HEK293 (cell line): ENCODE measurements around the gene KMT2A.
A peak's percentile ranks its signal among the peaks of the same experiment; 100 is the strongest.

Experiments used
- CTCF ChIA-PET: fragments of 350-600 bp; formaldehyde crosslinking; extraction: SDS; loops from one replicate; lab custom pipeline; 2021; ENCODE audit warnings: antibody characterized with exemption; lab: Yijun Ruan, JAX
- POLR2A ChIA-PET: fragments of 300-600 bp; formaldehyde crosslinking; extraction: SDS; loops from one replicate; lab custom pipeline; 2020; ENCODE audit warnings: antibody characterized with exemption, inconsistent platforms; lab: Yijun Ruan, JAX
- H3K27ac ChIP-seq: fragments of 200-500 bp; sonication (Bioruptor generic); 2 replicates; pipeline ENCODE4 v1.5.1; 2014; ENCODE audit warnings: low read depth, low read length, control low read depth, inconsistent platforms; ENCODE audit errors: extremely low read depth
- H3K36me3 ChIP-seq, 2 experiments: fragments of 200-500 bp in 1 of 2; sonication (Bioruptor generic) in 1 of 2; 1 replicate in 1 of 2; 2 replicates in 1 of 2; pipeline ENCODE4 v1.5.1; 2014 to 2017; ENCODE audit warnings: inconsistent platforms in 2 of 2, low read length in 2 of 2; ENCODE audit not compliant: control insufficient read depth in 2 of 2, insufficient read depth in 1 of 2
- H3K4me1 ChIP-seq: fragments of 200-500 bp; sonication (Bioruptor generic); 2 replicates; pipeline ENCODE4 v1.5.1; 2014; ENCODE audit warnings: mild to moderate bottlenecking, low read length, inconsistent platforms; ENCODE audit not compliant: control insufficient read depth, insufficient read depth
- H3K4me3 ChIP-seq: 2 replicates; pipeline ENCODE4 v1.5.1; 2011; ENCODE audit warnings: low read depth, mild to moderate bottlenecking, control low read depth, low read length, moderate library complexity
- H3K9me3 ChIP-seq: fragments of 200-500 bp; sonication (Bioruptor generic); 2 replicates; pipeline ENCODE4 v1.5.1; 2014; ENCODE audit warnings: low read depth, low read length, inconsistent platforms; ENCODE audit not compliant: control insufficient read depth, insufficient read depth
- BCL11B ChIP-seq: fragments of 450-650 bp; formaldehyde crosslinking; IDR thresholded peaks from 2 replicates; pipeline ENCODE4 v1.5.1; 2016; ENCODE audit warnings: low read depth, missing biosample characterization, missing genetic modification characterization
- GLIS1 ChIP-seq: fragments of 450-650 bp; formaldehyde crosslinking; IDR thresholded peaks from 2 replicates; pipeline ENCODE4 v1.5.1; 2016; ENCODE audit warnings: missing biosample characterization, missing genetic modification characterization
- SALL2 ChIP-seq: fragments of 450-650 bp; formaldehyde crosslinking; IDR thresholded peaks from 2 replicates; pipeline ENCODE4 v1.5.0; 2017; ENCODE audit warnings: missing biosample characterization, mild to moderate bottlenecking, missing genetic modification characterization, borderline replicate concordance
- YY1 ChIP-seq: fragments of 450-650 bp; formaldehyde crosslinking; IDR thresholded peaks from 2 replicates; pipeline ENCODE4 v1.5.1; 2018; ENCODE audit warnings: missing biosample characterization, missing genetic modification characterization
- ZBTB44 ChIP-seq: fragments of 450-650 bp; IDR thresholded peaks from 2 replicates; pipeline ENCODE4 v1.5.1; 2018; ENCODE audit warnings: missing biosample characterization, mild to moderate bottlenecking, missing genetic modification characterization
- ZEB2 ChIP-seq: fragments of 450-650 bp; formaldehyde crosslinking; IDR thresholded peaks from 2 replicates; pipeline ENCODE4 v1.5.1; 2016; ENCODE audit warnings: missing biosample characterization, missing genetic modification characterization
- ZNF114 ChIP-seq: fragments of 450-650 bp; formaldehyde crosslinking; IDR thresholded peaks from 2 replicates; pipeline ENCODE4 v1.5.0; 2017; ENCODE audit warnings: missing biosample characterization, missing genetic modification characterization
- ZNF202 ChIP-seq: fragments of 450-650 bp; formaldehyde crosslinking; IDR thresholded peaks from 2 replicates; pipeline ENCODE4 v1.5.1; 2016; ENCODE audit warnings: missing biosample characterization, missing genetic modification characterization, borderline replicate concordance
- ZNF223 ChIP-seq: fragments of 450-650 bp; formaldehyde crosslinking; IDR thresholded peaks from 2 replicates; pipeline ENCODE4 v1.5.1; 2016; ENCODE audit warnings: missing biosample characterization, missing genetic modification characterization
- ZNF302 ChIP-seq: fragments of 450-650 bp; formaldehyde crosslinking; IDR thresholded peaks from 2 replicates; pipeline ENCODE4 v1.5.1; 2016; ENCODE audit warnings: missing biosample characterization, missing genetic modification characterization, low read depth
- ZNF362 ChIP-seq: fragments of 450-650 bp; formaldehyde crosslinking; IDR thresholded peaks from 2 replicates; pipeline ENCODE4 v1.5.1; 2016; ENCODE audit warnings: missing biosample characterization, missing genetic modification characterization
- ZNF394 ChIP-seq: fragments of 450-650 bp; formaldehyde crosslinking; IDR thresholded peaks from 2 replicates; pipeline ENCODE4 v1.5.1; 2016; ENCODE audit warnings: missing biosample characterization, missing genetic modification characterization, mild to moderate bottlenecking, moderate library complexity, borderline replicate concordance
- ZNF423 ChIP-seq: fragments of 450-650 bp; formaldehyde crosslinking; IDR thresholded peaks from 2 replicates; pipeline ENCODE4 v1.5.1; 2016; ENCODE audit warnings: missing biosample characterization, missing genetic modification characterization
- ZNF488 ChIP-seq: fragments of 450-650 bp; formaldehyde crosslinking; IDR thresholded peaks from 2 replicates; pipeline ENCODE4 v1.5.1; 2016; ENCODE audit warnings: missing biosample characterization, missing genetic modification characterization
- ZNF510 ChIP-seq: fragments of 450-650 bp; formaldehyde crosslinking; IDR thresholded peaks from 2 replicates; pipeline ENCODE4 v1.5.1; 2018; ENCODE audit warnings: mild to moderate bottlenecking, missing genetic modification characterization, missing biosample characterization; ENCODE audit not compliant: insufficient replicate concordance
- ZNF555 ChIP-seq: fragments of 450-650 bp; formaldehyde crosslinking; conservative IDR thresholded peaks from 2 replicates; pipeline ENCODE4 v1.5.1; 2017; ENCODE audit warnings: missing biosample characterization, mild to moderate bottlenecking, missing genetic modification characterization, inconsistent platforms
- ZNF561 ChIP-seq: fragments of 450-650 bp; IDR thresholded peaks from 2 replicates; pipeline ENCODE4 v1.5.1; 2018; ENCODE audit warnings: missing biosample characterization, missing genetic modification characterization, borderline replicate concordance
- ZNF777 ChIP-seq: fragments of 450-650 bp; formaldehyde crosslinking; IDR thresholded peaks from 2 replicates; pipeline ENCODE4 v1.5.1; 2017; ENCODE audit warnings: missing biosample characterization, missing genetic modification characterization, borderline replicate concordance
- ZNF837 ChIP-seq: fragments of 450-650 bp; formaldehyde crosslinking; IDR thresholded peaks from 2 replicates; pipeline ENCODE4 v1.5.1; 2016; ENCODE audit warnings: missing biosample characterization, missing genetic modification characterization
- TF ChIP-seq, protein P1 (sequence below): fragments of 450-650 bp; formaldehyde crosslinking; conservative IDR thresholded peaks from 2 replicates; pipeline ENCODE4 v1.5.1; 2016; ENCODE audit warnings: low read depth, missing biosample characterization, missing genetic modification characterization
- TF ChIP-seq, protein P2 (sequence below): fragments of 450-650 bp; formaldehyde crosslinking; conservative IDR thresholded peaks from 2 replicates; pipeline ENCODE4 v1.5.1; 2016; ENCODE audit warnings: low read depth, missing biosample characterization, missing genetic modification characterization

KMT2A gene

DNA sequence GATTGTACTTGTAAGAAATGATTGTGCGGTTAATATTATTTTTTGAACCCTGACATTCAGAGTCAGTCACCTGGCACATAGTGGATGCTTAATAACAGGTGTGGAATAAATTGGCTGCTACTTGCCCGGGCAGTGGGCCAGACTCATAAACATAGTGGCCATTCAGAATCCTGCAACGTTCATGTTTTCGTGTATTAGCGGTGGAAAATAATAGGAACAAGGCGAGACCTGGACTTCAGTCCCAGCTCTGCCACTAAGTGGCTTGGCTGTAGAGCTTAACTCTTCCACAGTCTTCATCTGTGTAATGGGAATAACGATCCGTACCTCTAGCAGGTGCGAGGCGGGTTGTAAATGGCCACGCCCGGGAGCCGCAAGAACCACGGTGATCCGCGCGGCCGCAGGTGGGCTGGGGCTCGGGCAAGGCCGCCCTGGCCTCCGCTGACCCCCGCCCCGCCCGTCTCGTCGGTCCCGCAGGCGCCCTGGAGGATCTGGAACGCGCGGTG, 93.9 kb downstream of the KMT2A start (continued):
- TF ChIP-seq, protein P1, sequence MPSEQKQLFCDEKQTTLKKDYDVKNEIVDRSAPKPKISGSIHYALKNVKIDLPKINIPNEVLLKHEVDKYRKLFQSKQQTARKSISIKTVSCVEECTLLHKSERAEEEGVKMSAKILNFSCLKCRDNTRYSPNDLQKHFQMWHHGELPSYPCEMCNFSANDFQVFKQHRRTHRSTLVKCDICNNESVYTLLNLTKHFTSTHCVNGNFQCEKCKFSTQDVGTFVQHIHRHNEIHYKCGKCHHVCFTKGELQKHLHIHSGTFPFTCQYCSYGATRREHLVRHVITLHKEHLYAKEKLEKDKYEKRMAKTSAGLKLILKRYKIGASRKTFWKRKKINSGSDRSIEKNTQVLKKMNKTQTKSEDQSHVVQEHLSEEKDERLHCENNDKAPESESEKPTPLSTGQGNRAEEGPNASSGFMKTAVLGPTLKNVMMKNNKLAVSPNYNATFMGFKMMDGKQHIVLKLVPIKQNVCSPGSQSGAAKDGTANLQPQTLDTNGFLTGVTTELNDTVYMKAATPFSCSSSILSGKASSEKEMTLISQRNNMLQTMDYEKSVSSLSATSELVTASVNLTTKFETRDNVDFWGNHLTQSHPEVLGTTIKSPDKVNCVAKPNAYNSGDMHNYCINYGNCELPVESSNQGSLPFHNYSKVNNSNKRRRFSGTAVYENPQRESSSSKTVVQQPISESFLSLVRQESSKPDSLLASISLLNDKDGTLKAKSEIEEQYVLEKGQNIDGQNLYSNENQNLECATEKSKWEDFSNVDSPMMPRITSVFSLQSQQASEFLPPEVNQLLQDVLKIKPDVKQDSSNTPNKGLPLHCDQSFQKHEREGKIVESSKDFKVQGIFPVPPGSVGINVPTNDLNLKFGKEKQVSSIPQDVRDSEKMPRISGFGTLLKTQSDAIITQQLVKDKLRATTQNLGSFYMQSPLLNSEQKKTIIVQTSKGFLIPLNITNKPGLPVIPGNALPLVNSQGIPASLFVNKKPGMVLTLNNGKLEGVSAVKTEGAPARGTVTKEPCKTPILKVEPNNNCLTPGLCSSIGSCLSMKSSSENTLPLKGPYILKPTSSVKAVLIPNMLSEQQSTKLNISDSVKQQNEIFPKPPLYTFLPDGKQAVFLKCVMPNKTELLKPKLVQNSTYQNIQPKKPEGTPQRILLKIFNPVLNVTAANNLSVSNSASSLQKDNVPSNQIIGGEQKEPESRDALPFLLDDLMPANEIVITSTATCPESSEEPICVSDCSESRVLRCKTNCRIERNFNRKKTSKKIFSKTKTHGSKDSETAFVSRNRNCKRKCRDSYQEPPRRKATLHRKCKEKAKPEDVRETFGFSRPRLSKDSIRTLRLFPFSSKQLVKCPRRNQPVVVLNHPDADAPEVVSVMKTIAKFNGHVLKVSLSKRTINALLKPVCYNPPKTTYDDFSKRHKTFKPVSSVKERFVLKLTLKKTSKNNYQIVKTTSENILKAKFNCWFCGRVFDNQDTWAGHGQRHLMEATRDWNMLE: no peak
- TF ChIP-seq ZEB2 (tag by site-specific recombination): 0 out of 2 replicates have a peak, but pooled peaks have one; percentile 12
- no peak for TF ChIP-seq ZNF555 (tag by site-specific recombination)

GRCh38 chr11:118530683-118531596, 94.6 kb downstream of the KMT2A start, which contains the start of gene TMEM25:
TSS of gene TMEM25 (plus strand) at chr11:118531192. CDS start at chr11:118531802, 610 bp downstream.
- Histone ChIP-seq H3K27ac (peak within 1 kb of the TSS; percentile 74; the same call in 1 of the 2 replicates), H3K4me3 (peak within 1 kb of the TSS; percentile 64), H3K4me1 (no peaks in the 10 kb centered on the region), H3K36me3 (peaks cover 0 to 52% of the 10 kb centered on the region in 2 experiments; a peak in 1 of 3 replicates), H3K9me3 (no peaks in the 10 kb centered on the region)
- POLR2A ChIA-PET: interaction anchor here (1.0 to 1.2 kb wide), 2 partner anchors 21 to 42 kb away, joined by 3 read pairs; no protein-coding TSS in a partner anchor
- CTCF ChIA-PET: no interaction called here
- no peak for TF ChIP-seq ZNF488 (tag by site-specific recombination)
- no peak; the same call in 1 of the 2 replicates for TF ChIP-seq ZNF777 (tag by site-specific recombination)
- no peak for TF ChIP-seq ZNF302 (tag by site-specific recombination)
- TF ChIP-seq, protein P2, sequence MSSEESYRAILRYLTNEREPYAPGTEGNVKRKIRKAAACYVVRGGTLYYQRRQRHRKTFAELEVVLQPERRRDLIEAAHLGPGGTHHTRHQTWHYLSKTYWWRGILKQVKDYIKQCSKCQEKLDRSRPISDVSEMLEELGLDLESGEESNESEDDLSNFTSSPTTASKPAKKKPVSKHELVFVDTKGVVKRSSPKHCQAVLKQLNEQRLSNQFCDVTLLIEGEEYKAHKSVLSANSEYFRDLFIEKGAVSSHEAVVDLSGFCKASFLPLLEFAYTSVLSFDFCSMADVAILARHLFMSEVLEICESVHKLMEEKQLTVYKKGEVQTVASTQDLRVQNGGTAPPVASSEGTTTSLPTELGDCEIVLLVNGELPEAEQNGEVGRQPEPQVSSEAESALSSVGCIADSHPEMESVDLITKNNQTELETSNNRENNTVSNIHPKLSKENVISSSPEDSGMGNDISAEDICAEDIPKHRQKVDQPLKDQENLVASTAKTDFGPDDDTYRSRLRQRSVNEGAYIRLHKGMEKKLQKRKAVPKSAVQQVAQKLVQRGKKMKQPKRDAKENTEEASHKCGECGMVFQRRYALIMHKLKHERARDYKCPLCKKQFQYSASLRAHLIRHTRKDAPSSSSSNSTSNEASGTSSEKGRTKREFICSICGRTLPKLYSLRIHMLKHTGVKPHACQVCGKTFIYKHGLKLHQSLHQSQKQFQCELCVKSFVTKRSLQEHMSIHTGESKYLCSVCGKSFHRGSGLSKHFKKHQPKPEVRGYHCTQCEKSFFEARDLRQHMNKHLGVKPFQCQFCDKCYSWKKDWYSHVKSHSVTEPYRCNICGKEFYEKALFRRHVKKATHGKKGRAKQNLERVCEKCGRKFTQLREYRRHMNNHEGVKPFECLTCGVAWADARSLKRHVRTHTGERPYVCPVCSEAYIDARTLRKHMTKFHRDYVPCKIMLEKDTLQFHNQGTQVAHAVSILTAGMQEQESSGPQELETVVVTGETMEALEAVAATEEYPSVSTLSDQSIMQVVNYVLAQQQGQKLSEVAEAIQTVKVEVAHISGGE: no peak; the same call in 1 of the 2 replicates
- TF ChIP-seq YY1 (tag by site-specific recombination): peak; percentile 69; the same call in 1 of the 2 replicates
- TF ChIP-seq ZEB2 (tag by site-specific recombination): peak; percentile 88; the same call in 1 of the 2 replicates
- no peak; the same call in 1 of the 2 replicates for TF ChIP-seq ZNF423 (tag by site-specific recombination)
- no peak for TF ChIP-seq ZNF510
- no peak for TF ChIP-seq ZNF114 (tag by site-specific recombination)
- peak; percentile 79; the same call in 1 of the 2 replicates for TF ChIP-seq ZNF561 (tag by site-specific recombination)
- TF ChIP-seq GLIS1: peak; percentile 63
- no peak for TF ChIP-seq ZNF362 (tag by site-specific recombination)
- no peak for TF ChIP-seq SALL2 (tag by site-specific recombination)
- no peak for TF ChIP-seq ZNF223 (tag by site-specific recombination)
- TF ChIP-seq ZNF202 (tag by site-specific recombination): no peak
- TF ChIP-seq BCL11B: peak; percentile 60; the same call in 1 of the 2 replicates
- TF ChIP-seq ZNF394 (tag by site-specific recombination): 0 out of 2 replicates have a peak, but pooled peaks have one; percentile 17
- TF ChIP-seq ZBTB44 (tag by site-specific recombination): no peak
- TF ChIP-seq ZNF837: no peak
